HepG2 (cell line): ENCODE data around the gene NUAK2. TPM values are rescaled to one million over a fixed set of nuclear protein-coding genes. Genes with fewer than 3 reads are reported as not detected.

ENCODE experiments used
- CHD2 ChIP-seq: IDR thresholded peaks from 2 replicates; pipeline ENCODE4 v1.6.1; 2011; ENCODE audit warnings: low read depth, low read length, improper control_type of control experiment
- ETV5 ChIP-seq: IDR thresholded peaks from 2 replicates; pipeline ENCODE4 v1.6.1; 2018; ENCODE audit warnings: missing biosample characterization, missing genetic modification reagents, inconsistent platforms, borderline replicate concordance
- KAT8 ChIP-seq: IDR thresholded peaks from 2 replicates; pipeline ENCODE4 v1.6.1; 2016; ENCODE audit warnings: missing genetic modification reagents, missing compliant biosample characterization
- KLF9 ChIP-seq: IDR thresholded peaks from 2 replicates; pipeline ENCODE4 v1.6.1; 2016; ENCODE audit warnings: low read depth
- RXRB ChIP-seq: IDR thresholded peaks from 2 replicates; pipeline ENCODE4 v1.6.1; 2016; ENCODE audit warnings: borderline replicate concordance, missing genetic modification reagents, missing compliant biosample characterization
- SRSF4 ChIP-seq: fragments of 200-400 bp; formaldehyde crosslinking; IDR thresholded peaks from one replicate; pipeline ENCODE4 v1.6.1; 2018; ENCODE audit warnings: mild to moderate bottlenecking, low read depth, low read length, moderate library complexity; ENCODE audit not compliant: poor library complexity, severe bottlenecking
- SRSF9 ChIP-seq: fragments of 200-400 bp; formaldehyde crosslinking; IDR thresholded peaks from 2 replicates; pipeline ENCODE4 v1.6.1; 2018; ENCODE audit warnings: borderline replicate concordance, mild to moderate bottlenecking, low read depth, low read length; ENCODE audit not compliant: insufficient read depth, poor library complexity, severe bottlenecking
- TEAD3 ChIP-seq: optimal IDR thresholded peaks from 2 replicates; pipeline ENCODE3; 2016; ENCODE audit warnings: borderline replicate concordance
- ZNF3 ChIP-seq: IDR thresholded peaks from 2 replicates; pipeline ENCODE4 v1.7.0; 2017; ENCODE audit warnings: inconsistent platforms
- ZNF431 ChIP-seq: sonication (generic); formaldehyde crosslinking; IDR thresholded peaks from 2 replicates; pipeline ENCODE4 v1.9.0; 2022; ENCODE audit warnings: missing genetic modification reagents, low read depth, mild to moderate bottlenecking, borderline replicate concordance
- polyA plus RNA-seq, 8 experiments: library from polyadenylated mRNA; depleted of rRNA in 3 of 8; stranded (reverse) in 7 of 8; unstranded in 1 of 8; fragments of >200 nt; fragmentation: Illumina TruSeq in 4 of 8; extraction: Trizol in 4 of 8; gene quantifications; 2 replicates each; pipeline versions ENCODE4 v1.2.1 to v1.2.3, GENCODE V29; 2011 to 2016; ENCODE audit warnings: low read depth in 4 of 8, missing spikeins in 1 of 8, mixed read lengths in 1 of 8; ENCODE audit not compliant: insufficient read depth in 1 of 8
- total RNA-seq, 5 experiments: library from RNA; depleted of rRNA; stranded (reverse); fragments of >200 nt; fragmentation: Illumina TruSeq; extraction: Trizol; gene quantifications; 2 replicates each; pipeline ENCODE4 v1.2.3, GENCODE V29; 2016; ENCODE audit warnings: low read depth in 1 of 5
- TF ChIP-seq, protein P1 (sequence below): sonication (generic); formaldehyde crosslinking; IDR thresholded peaks from 2 replicates; pipeline ENCODE4 v1.9.0; 2021; ENCODE audit warnings: missing genetic modification reagents, borderline replicate concordance
- TF ChIP-seq, protein P2 (sequence below): sonication (generic); formaldehyde crosslinking; IDR thresholded peaks from 2 replicates; pipeline ENCODE4 v1.4.0; 2020; ENCODE audit warnings: mild to moderate bottlenecking, missing genetic modification reagents
- TF ChIP-seq, protein P3 (sequence below): sonication (generic); formaldehyde crosslinking; IDR thresholded peaks from 2 replicates; pipeline ENCODE4 v1.4.0; 2020; ENCODE audit warnings: missing genetic modification reagents, low read depth, mild to moderate bottlenecking, borderline replicate concordance
- TF ChIP-seq, protein P4 (sequence below): sonication (generic); IDR thresholded peaks from 2 replicates; pipeline ENCODE4 v1.6.1; 2016; ENCODE audit warnings: low read depth, borderline replicate concordance

NUAK2 gene
- total and polyA plus RNA-seq, 2 of the 13 experiments (the other 11 are each of a cell fraction or from before 2014, with no cell fraction given), result 0.75 to 1.1 TPM

DNA sequence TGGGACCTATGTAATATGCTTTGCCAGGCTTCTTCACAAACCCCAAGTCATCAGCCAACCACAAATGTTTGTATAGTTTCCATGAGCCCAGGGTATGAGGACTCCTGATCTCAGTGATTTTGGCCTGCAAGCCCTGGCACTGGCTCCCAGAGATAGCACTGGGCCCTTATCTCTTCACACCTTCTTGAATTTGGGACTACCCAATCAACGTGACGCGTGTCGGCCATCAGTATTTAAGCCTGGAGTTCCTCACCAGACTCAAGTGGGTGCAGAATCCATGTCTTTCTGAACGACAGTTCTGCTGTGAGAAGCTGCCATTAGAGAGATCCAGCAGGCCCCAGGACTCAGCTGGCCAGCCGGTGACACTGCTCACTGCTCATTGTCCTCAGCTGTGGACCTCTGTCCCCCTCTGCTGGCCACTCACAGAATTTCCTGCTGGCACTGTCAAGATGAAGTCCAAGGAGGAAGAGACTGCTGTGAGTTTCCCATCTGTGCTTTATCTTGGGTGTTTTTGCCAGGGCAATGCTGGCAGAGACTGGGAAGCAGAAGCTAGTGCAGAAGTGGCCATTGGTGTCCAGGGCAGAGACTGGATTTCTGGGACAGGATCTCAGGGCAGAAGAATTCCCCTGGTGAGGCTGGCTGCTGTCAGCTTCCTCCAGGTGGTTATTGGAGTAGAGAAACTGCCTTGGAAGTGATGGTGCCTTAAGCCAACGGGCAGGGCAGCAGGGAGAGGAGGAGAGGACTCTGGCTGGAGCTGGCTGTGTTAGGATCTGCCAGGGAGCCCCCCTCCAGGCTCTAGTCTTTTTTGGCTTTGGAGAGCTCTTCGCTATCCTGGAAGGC is 65.4 kb downstream of the NUAK2 start (continued):
- TF ChIP-seq SRSF9, result no peak
- TF ChIP-seq, protein P1, sequence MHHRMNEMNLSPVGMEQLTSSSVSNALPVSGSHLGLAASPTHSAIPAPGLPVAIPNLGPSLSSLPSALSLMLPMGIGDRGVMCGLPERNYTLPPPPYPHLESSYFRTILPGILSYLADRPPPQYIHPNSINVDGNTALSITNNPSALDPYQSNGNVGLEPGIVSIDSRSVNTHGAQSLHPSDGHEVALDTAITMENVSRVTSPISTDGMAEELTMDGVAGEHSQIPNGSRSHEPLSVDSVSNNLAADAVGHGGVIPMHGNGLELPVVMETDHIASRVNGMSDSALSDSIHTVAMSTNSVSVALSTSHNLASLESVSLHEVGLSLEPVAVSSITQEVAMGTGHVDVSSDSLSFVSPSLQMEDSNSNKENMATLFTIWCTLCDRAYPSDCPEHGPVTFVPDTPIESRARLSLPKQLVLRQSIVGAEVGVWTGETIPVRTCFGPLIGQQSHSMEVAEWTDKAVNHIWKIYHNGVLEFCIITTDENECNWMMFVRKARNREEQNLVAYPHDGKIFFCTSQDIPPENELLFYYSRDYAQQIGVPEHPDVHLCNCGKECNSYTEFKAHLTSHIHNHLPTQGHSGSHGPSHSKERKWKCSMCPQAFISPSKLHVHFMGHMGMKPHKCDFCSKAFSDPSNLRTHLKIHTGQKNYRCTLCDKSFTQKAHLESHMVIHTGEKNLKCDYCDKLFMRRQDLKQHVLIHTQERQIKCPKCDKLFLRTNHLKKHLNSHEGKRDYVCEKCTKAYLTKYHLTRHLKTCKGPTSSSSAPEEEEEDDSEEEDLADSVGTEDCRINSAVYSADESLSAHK (CRISPR knock-in tag), result no peak
- no peak for TF ChIP-seq ZNF431 (CRISPR knock-in tag)
- TF ChIP-seq, protein P2, sequence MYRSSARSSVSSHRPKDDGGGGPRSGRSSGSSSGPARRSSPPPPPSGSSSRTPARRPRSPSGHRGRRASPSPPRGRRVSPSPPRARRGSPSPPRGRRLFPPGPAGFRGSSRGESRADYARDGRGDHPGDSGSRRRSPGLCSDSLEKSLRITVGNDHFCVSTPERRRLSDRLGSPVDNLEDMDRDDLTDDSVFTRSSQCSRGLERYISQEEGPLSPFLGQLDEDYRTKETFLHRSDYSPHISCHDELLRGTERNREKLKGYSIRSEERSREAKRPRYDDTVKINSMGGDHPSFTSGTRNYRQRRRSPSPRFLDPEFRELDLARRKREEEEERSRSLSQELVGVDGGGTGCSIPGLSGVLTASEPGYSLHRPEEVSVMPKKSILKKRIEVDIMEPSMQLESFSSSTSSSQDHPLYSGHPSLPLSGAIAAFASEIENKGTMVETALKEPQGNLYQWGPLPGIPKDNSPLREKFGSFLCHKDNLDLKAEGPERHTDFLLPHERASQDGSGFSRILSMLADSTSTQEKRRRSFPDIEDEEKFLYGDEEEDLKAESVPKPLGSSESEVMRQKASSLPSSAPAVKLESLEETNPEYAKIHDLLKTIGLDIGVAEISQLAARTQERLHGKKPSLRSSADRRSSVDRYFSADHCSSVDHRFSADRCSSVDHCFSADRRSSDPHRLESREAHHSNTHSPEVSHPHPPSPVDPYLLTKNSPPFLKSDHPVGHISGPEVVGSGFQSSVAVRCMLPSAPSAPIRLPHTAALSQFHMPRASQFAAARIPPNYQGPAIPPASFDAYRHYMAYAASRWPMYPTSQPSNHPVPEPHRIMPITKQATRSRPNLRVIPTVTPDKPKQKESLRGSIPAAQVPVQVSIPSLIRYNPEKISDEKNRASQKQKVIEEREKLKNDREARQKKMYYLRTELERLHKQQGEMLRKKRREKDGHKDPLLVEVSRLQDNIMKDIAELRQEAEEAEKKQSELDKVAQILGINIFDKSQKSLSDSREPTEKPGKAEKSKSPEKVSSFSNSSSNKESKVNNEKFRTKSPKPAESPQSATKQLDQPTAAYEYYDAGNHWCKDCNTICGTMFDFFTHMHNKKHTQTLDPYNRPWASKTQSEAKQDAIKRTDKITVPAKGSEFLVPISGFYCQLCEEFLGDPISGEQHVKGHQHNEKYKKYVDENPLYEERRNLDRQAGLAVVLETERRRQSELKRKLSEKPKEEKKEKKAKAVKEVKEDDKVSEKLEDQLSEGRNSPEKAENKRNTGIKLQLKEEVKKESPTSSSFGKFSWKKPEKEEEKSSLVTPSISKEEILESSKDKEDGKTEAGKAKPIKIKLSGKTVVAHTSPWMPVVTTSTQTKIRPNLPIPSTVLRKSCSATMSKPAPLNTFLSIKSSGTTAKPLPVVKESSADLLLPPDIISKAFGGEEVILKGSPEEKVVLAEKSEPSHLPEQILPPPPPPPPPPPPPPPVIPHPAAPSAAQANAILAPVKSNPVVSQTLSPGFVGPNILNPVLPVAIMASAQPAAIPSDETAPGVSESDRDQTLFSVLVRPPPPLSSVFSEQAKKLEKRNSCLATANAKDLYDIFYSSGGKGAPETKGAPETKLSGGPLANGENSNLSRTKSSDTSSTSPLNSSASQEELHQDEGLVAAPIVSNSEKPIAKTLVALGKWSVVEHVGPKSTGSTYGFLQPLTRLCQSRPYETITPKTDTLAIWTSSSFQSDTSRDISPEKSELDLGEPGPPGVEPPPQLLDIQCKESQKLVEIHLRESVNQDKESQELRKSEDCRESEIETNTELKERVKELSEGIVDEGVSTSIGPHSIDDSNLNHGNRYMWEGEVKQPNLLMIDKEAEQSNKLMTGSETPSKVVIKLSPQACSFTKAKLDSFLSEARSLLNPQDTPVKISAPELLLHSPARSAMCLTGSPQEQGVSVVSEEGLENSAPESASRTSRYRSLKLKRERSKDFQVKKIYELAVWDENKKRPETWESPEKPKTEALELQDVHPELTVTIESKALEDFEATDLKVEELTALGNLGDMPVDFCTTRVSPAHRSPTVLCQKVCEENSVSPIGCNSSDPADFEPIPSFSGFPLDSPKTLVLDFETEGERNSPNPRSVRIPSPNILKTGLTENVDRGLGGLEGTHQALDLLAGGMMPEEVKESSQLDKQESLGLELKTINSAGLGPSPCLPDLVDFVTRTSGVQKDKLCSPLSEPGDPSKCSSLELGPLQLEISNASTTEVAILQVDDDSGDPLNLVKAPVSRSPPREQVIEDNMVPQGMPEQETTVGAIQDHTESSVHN (CRISPR knock-in tag), result no peak
- no peak for TF ChIP-seq SRSF4
- TF ChIP-seq KLF9 (CRISPR knock-in tag), result no peak
- TF ChIP-seq, protein P3, sequence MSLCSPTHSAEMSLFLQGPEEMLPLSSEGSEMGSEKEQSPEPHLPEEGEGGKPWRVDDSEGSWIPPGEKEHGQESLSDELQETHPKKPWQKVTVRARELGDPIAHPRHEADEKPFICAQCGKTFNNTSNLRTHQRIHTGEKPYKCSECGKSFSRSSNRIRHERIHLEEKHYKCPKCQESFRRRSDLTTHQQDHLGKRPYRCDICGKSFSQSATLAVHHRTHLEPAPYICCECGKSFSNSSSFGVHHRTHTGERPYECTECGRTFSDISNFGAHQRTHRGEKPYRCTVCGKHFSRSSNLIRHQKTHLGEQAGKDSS (CRISPR knock-in tag), result 0 out of 2 replicates have a peak, but pooled peaks have one; percentile 56
- no peak for TF ChIP-seq ZNF3
- TF ChIP-seq, protein P4, sequence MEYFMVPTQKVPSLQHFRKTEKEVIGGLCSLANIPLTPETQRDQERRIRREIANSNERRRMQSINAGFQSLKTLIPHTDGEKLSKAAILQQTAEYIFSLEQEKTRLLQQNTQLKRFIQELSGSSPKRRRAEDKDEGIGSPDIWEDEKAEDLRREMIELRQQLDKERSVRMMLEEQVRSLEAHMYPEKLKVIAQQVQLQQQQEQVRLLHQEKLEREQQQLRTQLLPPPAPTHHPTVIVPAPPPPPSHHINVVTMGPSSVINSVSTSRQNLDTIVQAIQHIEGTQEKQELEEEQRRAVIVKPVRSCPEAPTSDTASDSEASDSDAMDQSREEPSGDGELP, result peak; percentile 82; the same call in 1 of the 2 replicates
- no peak for TF ChIP-seq ETV5 (CRISPR knock-in tag)
- no peak for TF ChIP-seq CHD2
- TF ChIP-seq KAT8 (CRISPR knock-in tag), result no peak
- peak; percentile 23; the same call in 1 of the 2 replicates for TF ChIP-seq RXRB (CRISPR knock-in tag)
- TF ChIP-seq TEAD3 (CRISPR knock-in tag), result peak; percentile 68
